Body of pancreas (tissue), 4 donors: Measurements from ENCODE around the gene CEP135. TPM values are rescaled to one million over a fixed set of nuclear protein-coding genes. Genes with fewer than 3 reads are reported as not detected.

ENCODE experiments used
- ATAC-seq: fragments of 150-250 bp; one replicate; pipeline ENCODE4 v1.9.1; 2016
- DNase-seq, 4 donors: peaks; one replicate each; pipeline ENCODE4 v3.0.0-alpha.2; 2019
- H3K27ac ChIP-seq, 4 donors: fragments of 200-600 bp; sonication (generic); 1 replicate in 3 of 4; 2 replicates in 1 of 4; pipeline versions ENCODE4 v1.5.1 to v1.6.1; 2016 to 2019; ENCODE audit warnings: mild to moderate bottlenecking in 1 of 4, mixed read lengths in 1 of 4, moderate library complexity in 1 of 4
- H3K27me3 ChIP-seq, 2 donors: fragments of 200-600 bp; sonication (generic); one replicate each; pipeline ENCODE4 v1.6.0; 2016; ENCODE audit warnings: mild to moderate bottlenecking in 1 of 2
- H3K36me3 ChIP-seq, 2 donors: fragments of 200-600 bp; sonication (generic); replicated peaks in 1 of 2; 2 replicates each; pipeline ENCODE4 v1.5.1; 2016; ENCODE audit warnings: low read depth in 2 of 2; ENCODE audit not compliant: insufficient read depth in 1 of 2
- H3K4me1 ChIP-seq: fragments of 200-600 bp; sonication (generic); one replicate; pipeline ENCODE4 v1.6.0; 2016
- H3K4me3 ChIP-seq, 2 donors: fragments of 200-600 bp; sonication (generic); 1 replicate in 1 of 2; 2 replicates in 1 of 2; pipeline ENCODE4 v1.5.1; 2016 to 2019
- H3K9me3 ChIP-seq, 3 donors: fragments of 200-600 bp; sonication (generic); 1 replicate in 2 of 3; 2 replicates in 1 of 3; pipeline ENCODE4 v1.5.1; 2016
- POLR2A ChIP-seq, 3 donors: fragments of 450-650 bp; IDR thresholded peaks; one replicate each; pipeline ENCODE4 v1.6.1; 2016; ENCODE audit warnings: antibody characterized with exemption in 3 of 3, mild to moderate bottlenecking in 2 of 3
- WGBS, 2 donors: methylation state at CpG; one replicate each; pipeline ENCODE4 v1.1.5; 2017; 5-methylcytosine and 5-hydroxymethylcytosine counted together
- intact Hi-C: fragments of 100-400 bp; cut with DNase I; formaldehyde crosslinking; loops from one replicate; pipeline ENCODE4 v1.15.1; 2023
- total RNA-seq, 2 donors: library from RNA; depleted of rRNA; stranded (reverse); fragments of >200 nt; gene quantifications; one replicate each; pipeline ENCODE4 v1.1.0, GENCODE V29; 2016
- TF ChIP-seq, protein P1 (sequence below), 7 experiments: fragments of 450-650 bp in 4 of 7; fragments of 200-600 bp in 3 of 7; sonication (generic) in 3 of 7; IDR thresholded peaks; one replicate each; pipeline ENCODE4 v1.5.1; 2016 to 2019; ENCODE audit warnings: antibody characterized with exemption in 7 of 7

The CEP135 gene
- total RNA-seq, 2 donors from 2014 or later = 7.5 to 8.9 TPM

DNA sequence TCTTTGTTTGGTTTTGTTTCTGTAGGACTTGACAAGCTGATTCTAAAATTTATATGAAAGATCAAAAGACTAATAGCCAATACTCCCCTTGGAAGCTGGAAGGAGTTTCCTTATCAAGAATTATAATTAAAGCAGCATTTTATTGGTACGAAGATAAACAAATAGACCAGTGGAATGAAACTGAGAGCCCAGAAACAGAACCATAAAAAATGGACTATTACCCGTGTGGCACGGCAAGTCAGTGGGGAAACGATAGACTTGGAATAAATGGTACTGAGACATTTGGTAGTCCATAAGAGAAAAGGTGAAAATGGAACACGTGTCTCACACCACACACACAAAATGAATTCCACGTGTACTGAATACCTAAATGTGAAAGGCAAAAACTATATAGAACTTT, 42.4 kb upstream of the CEP135 start:
- Histone ChIP-seq H3K27me3 (no peaks in the 10 kb centered on the region), H3K27ac (no peak overlapping the region), H3K4me1 (no peaks in the 10 kb centered on the region), H3K4me3 (no peak overlapping the region), H3K9me3 (no peaks in the 10 kb centered on the region), H3K36me3 (peaks cover 0 to 2% of the 10 kb centered on the region in 2 donors)
- intact Hi-C loops = no loop called here
- whole genome bisulfite sequencing, 2 donors = 77 to 79% methylated on average over 6 of the region's 6 CpGs
- ATAC-seq (no peak), DNase-seq (no peak)
- TF ChIP-seq, protein P1, sequence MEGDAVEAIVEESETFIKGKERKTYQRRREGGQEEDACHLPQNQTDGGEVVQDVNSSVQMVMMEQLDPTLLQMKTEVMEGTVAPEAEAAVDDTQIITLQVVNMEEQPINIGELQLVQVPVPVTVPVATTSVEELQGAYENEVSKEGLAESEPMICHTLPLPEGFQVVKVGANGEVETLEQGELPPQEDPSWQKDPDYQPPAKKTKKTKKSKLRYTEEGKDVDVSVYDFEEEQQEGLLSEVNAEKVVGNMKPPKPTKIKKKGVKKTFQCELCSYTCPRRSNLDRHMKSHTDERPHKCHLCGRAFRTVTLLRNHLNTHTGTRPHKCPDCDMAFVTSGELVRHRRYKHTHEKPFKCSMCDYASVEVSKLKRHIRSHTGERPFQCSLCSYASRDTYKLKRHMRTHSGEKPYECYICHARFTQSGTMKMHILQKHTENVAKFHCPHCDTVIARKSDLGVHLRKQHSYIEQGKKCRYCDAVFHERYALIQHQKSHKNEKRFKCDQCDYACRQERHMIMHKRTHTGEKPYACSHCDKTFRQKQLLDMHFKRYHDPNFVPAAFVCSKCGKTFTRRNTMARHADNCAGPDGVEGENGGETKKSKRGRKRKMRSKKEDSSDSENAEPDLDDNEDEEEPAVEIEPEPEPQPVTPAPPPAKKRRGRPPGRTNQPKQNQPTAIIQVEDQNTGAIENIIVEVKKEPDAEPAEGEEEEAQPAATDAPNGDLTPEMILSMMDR (IDR thresholded peaks at IDR 0.05) = no peak

DNA sequence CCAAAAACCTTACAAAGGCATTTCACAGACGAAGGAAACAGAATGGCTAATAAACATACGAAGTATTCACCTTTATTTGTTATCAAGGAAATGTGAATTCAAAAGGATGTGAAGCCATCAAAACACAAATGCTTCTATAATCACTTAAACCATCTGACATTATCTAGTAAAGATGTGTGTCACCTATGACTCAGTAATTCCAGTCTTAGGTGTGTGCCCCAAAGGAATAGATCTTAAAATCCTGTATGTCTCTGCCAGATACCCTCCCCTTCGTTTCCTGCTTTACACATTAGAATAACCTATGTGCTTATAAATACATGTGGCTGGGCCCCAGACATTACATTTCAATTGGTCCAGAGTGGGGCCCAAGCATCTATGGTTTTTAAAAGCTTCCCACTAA, 41.8 kb upstream of the CEP135 start:
- intact Hi-C loops = no loop called here
- Histone ChIP-seq H3K4me1 (no peaks in the 10 kb centered on the region), H3K36me3 (peaks cover 0 to 2% of the 10 kb centered on the region in 2 donors), H3K27ac (no peak overlapping the region), H3K4me3 (no peak overlapping the region), H3K27me3 (no peaks in the 10 kb centered on the region), H3K9me3 (no peaks in the 10 kb centered on the region)
- DNase-seq (no peak), ATAC-seq (no peak)
- WGBS, 2 donors = 79% methylated on average over 3 of the region's 3 CpGs
- TF ChIP-seq POLR2A (IDR thresholded peaks at IDR 0.05) = no peak
- TF ChIP-seq, protein P1 (IDR thresholded peaks at IDR 0.05) = no peak

DNA sequence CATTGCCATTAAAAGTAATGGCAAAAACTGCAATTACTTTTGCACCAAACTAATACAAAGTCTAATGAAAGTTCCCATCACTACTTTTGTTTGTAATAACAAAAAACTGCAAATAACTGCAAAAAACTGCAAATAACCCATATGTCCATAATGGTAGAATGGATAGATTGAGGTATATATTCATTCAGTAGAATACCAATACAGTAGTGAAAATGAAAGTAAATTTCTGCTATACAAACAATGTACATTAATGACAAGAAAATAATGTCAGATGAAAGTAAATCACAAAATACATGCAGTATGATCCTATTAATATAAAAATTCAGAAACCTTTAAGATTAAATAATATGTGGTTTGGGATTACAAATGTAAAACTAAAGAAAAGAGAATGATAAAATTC, 41.3 kb upstream of the CEP135 start:
- no peaks in the 10 kb centered on the region for H3K9me3 ChIP-seq
- no peak overlapping the region for H3K4me3 ChIP-seq
- H3K36me3 ChIP-seq = peaks cover 0 to 2% of the 10 kb centered on the region in 2 donors
- no peak overlapping the region for H3K27ac ChIP-seq
- intact Hi-C loops = no loop called here
- no peaks in the 10 kb centered on the region for H3K27me3 ChIP-seq
- TF ChIP-seq, protein P1 (IDR thresholded peaks at IDR 0.05) = no peak
- TF ChIP-seq POLR2A (IDR thresholded peaks at IDR 0.05) = no peak
- DNase-seq = no peak
- no peak for ATAC-seq
- H3K4me1 ChIP-seq = no peaks in the 10 kb centered on the region

DNA sequence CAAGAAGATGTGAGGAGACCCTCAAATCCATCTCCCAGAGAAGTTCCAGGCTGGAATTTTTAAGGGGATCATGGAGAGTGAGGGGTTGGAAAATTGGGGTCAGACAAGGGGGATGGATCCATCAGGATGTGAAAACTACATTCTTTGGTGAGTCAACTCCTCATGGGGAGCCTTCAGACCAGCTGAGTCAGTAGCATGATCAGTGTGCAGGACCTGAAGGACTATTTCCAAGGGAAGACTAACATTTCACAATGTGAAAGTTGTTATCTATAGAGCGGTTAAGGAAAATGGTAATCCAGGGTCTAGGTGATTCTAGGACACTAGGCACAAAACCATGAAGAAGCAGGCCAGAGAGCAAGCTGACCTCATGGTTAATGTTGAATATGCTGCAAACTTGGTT, 38.6 kb upstream of the CEP135 start:
- DNase-seq = no peak
- no peaks in the 10 kb centered on the region for H3K4me1 ChIP-seq
- H3K4me3 ChIP-seq = no peak overlapping the region
- peaks cover 0 to 2% of the 10 kb centered on the region in 2 donors for H3K36me3 ChIP-seq
- no peak overlapping the region for H3K27ac ChIP-seq
- 72 to 91% methylated on average over 1 of the region's 1 CpG for WGBS, 2 donors
- no peak for ATAC-seq
- intact Hi-C loops = no loop called here
- no peaks in the 10 kb centered on the region for H3K27me3 ChIP-seq
- TF ChIP-seq, protein P1 (IDR thresholded peaks at IDR 0.05) = no peak
- TF ChIP-seq POLR2A (IDR thresholded peaks at IDR 0.05) = no peak
- H3K9me3 ChIP-seq = no peaks in the 10 kb centered on the region

- Histone ChIP-seq H3K27me3 (no peaks in the 10 kb centered on the region), H3K27ac (no peak overlapping the region), H3K36me3 (no peaks in the 10 kb centered on the region), H3K9me3 (no peaks in the 10 kb centered on the region), H3K4me1 (no peaks in the 10 kb centered on the region), H3K4me3 (no peak overlapping the region)
- intact Hi-C loops = no loop called here
- DNase-seq (no peak), ATAC-seq (no peak)
- 74 to 79% methylated on average over 6 of the region's 6 CpGs for WGBS, 2 donors
- TF ChIP-seq POLR2A (IDR thresholded peaks at IDR 0.05) = no peak
- TF ChIP-seq, protein P1 (IDR thresholded peaks at IDR 0.05) = no peak
These were observed 36.5 kb upstream of the CEP135 start for GRCh38 chr4:55912249-55912648.
